Measurements from ENCODE around the gene DPP10. TPM values are rescaled to one million over a fixed set of nuclear protein-coding genes. Genes with fewer than 3 reads are reported as not detected.

The DPP10 gene
- total and polyA plus RNA-seq, 9 donors = 0.12 to 5.9 (median 0.64) TPM; not detected in 3

DNA sequence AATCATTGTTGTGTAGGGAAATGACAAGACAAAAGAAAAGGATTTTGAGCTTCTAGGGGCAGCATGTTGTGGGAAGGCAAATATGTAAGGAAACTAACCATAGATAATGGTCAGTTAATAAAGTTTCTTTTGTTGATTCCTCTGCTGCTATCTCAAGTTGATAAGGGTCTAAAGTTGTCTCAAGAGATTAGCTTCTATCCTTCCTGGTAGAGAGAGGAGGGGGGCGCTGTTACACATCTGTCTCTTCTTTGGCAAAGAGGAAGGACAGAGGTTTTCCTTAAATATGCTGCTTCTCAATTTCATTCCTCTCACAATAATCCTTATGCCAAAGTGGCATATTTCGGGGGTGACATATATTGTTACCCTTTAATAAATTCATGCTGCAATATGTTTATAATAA lies 944.0 kb downstream of the DPP10 start:
- DNase-seq = no peak
- intact Hi-C loops (cut with DNase I) = no loop called here
- WGBS, 3 donors = 66 to 74% (median 71%) methylated on average over 2 of the region's 2 CpGs
- no peaks in the 10 kb centered on the region for H3K4me1 ChIP-seq (ENCODE audit: insufficient read depth)
- H3K4me3 ChIP-seq = no peak overlapping the region
- TF ChIP-seq POLR2A (IDR thresholded peaks at IDR 0.05) (no peak), EP300 (IDR thresholded peaks at IDR 0.05) (no peak)
- H3K27me3 ChIP-seq = no peaks in the 10 kb centered on the region
- no peaks in the 10 kb centered on the region for H3K36me3 ChIP-seq
- H3K9me3 ChIP-seq = no peaks in the 10 kb centered on the region
- no peak overlapping the region for H3K27ac ChIP-seq

GRCh38 chr2:115389024-115389423 lies 946.6 kb downstream of the DPP10 start:
- Histone ChIP-seq H3K27me3 (no peaks in the 10 kb centered on the region), H3K9me3 (no peaks in the 10 kb centered on the region), H3K4me1 (ENCODE audit: insufficient read depth) (no peaks in the 10 kb centered on the region), H3K4me3 (no peak overlapping the region), H3K36me3 (no peaks in the 10 kb centered on the region), H3K27ac (no peak overlapping the region)
- DNase-seq = no peak
- 71 to 74% (median 72%) methylated on average over 1 of the region's 1 CpG for WGBS, 3 donors
- intact Hi-C loops (cut with DNase I) = no loop called here
- TF ChIP-seq EP300 (IDR thresholded peaks at IDR 0.05) = no peak
- TF ChIP-seq, protein P1, sequence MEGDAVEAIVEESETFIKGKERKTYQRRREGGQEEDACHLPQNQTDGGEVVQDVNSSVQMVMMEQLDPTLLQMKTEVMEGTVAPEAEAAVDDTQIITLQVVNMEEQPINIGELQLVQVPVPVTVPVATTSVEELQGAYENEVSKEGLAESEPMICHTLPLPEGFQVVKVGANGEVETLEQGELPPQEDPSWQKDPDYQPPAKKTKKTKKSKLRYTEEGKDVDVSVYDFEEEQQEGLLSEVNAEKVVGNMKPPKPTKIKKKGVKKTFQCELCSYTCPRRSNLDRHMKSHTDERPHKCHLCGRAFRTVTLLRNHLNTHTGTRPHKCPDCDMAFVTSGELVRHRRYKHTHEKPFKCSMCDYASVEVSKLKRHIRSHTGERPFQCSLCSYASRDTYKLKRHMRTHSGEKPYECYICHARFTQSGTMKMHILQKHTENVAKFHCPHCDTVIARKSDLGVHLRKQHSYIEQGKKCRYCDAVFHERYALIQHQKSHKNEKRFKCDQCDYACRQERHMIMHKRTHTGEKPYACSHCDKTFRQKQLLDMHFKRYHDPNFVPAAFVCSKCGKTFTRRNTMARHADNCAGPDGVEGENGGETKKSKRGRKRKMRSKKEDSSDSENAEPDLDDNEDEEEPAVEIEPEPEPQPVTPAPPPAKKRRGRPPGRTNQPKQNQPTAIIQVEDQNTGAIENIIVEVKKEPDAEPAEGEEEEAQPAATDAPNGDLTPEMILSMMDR (IDR thresholded peaks at IDR 0.05) = no peak

DNA sequence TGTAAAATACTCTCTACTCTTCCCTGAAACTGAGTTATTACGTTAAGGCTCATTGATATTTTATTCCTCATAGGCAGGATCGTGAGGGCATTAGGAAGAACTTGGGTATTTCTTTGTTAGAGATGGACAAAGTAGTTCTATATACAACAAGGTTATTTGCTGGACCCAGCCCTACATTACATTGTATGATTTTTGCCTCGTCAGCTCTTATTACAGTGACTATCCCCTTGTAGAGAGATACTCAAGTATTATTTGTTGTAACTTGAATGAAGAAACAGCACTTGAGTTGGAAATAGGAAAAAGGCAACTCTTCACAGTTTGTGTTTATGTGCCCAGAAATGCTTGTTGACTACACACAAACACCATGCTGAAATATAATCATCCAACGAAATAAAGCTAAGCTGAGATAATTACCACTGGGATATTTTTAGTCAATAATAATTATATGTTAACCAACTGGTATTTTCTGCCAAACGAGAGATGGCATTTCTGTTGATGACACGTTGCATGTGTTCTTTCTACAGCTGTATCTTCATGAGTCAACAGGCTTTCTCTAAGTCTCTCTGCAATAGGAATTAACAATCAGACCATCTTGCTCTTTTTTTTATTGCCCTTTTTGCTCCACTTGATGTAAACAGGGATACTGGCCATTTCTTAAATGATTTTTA lies 947.6 kb downstream of the DPP10 start:
- intact Hi-C loops (cut with DNase I) = no loop called here
- 75 to 82% (median 77%) methylated on average over 6 of the region's 6 CpGs for WGBS, 3 donors
- Histone ChIP-seq H3K27me3 (no peaks in the 10 kb centered on the region), H3K4me1 (ENCODE audit: insufficient read depth) (no peaks in the 10 kb centered on the region), H3K4me3 (no peak overlapping the region), H3K27ac (no peak overlapping the region), H3K9me3 (no peaks in the 10 kb centered on the region), H3K36me3 (no peaks in the 10 kb centered on the region)
- DNase-seq = no peak
- no peak for TF ChIP-seq EP300 (IDR thresholded peaks at IDR 0.05)
- TF ChIP-seq, protein P1 (IDR thresholded peaks at IDR 0.05) = no peak
- TF ChIP-seq POLR2A (IDR thresholded peaks at IDR 0.05) = no peak

GRCh38 chr2:115396579-115396978 lies 954.1 kb downstream of the DPP10 start:
- Histone ChIP-seq H3K27ac (no peak overlapping the region), H3K27me3 (no peaks in the 10 kb centered on the region), H3K36me3 (no peaks in the 10 kb centered on the region), H3K4me1 (ENCODE audit: insufficient read depth) (no peaks in the 10 kb centered on the region), H3K9me3 (no peaks in the 10 kb centered on the region), H3K4me3 (no peak overlapping the region)
- no peak for DNase-seq
- intact Hi-C loops (cut with DNase I) = no loop called here
- 54 to 69% (median 57%) methylated on average over 5 of the region's 5 CpGs for WGBS, 3 donors
- TF ChIP-seq POLR2A (IDR thresholded peaks at IDR 0.05) = no peak
- TF ChIP-seq, protein P1 (IDR thresholded peaks at IDR 0.05) = no peak
- TF ChIP-seq EP300 (IDR thresholded peaks at IDR 0.05) = no peak

DNA sequence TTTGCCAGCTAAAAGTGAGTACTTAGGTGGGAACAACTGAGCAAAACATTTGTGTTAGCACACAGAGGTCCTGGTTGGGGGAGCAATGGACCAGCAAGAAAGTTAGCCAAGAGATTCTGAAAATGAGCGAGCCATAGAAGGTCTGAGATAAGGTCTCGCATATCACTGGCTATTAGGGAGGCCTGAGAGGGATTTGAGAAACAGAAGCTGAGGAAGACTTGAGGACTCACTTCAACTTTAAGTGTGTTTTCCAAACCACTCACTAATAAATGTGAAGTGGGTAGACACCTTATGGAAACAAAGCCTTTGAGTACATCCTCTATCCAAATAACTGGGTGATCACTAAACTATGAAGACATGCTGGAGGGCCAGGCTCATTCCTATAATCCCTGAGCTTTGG lies 958.5 kb downstream of the DPP10 start:
- no peaks in the 10 kb centered on the region for H3K36me3 ChIP-seq
- WGBS, 3 donors = 86 to 91% (median 88%) methylated on average over 2 of the region's 2 CpGs
- intact Hi-C loops (cut with DNase I) = no loop called here

More for the DNA sequence above, 958.5 kb downstream of the DPP10 start:
- H3K9me3 ChIP-seq = no peaks in the 10 kb centered on the region
- no peaks in the 10 kb centered on the region for H3K4me1 ChIP-seq (ENCODE audit: insufficient read depth)
- H3K4me3 ChIP-seq = no peak overlapping the region
- no peak overlapping the region for H3K27ac ChIP-seq
- no peak for DNase-seq
- H3K27me3 ChIP-seq = no peaks in the 10 kb centered on the region
- no peak for TF ChIP-seq EP300 (IDR thresholded peaks at IDR 0.05)
- TF ChIP-seq, protein P1 (IDR thresholded peaks at IDR 0.05) = no peak
- no peak for TF ChIP-seq POLR2A (IDR thresholded peaks at IDR 0.05)
